IMR-90 (cell line): ENCODE measurements around the gene STRADA. TPM values are rescaled to one million over a fixed set of nuclear protein-coding genes. Genes with fewer than 3 reads are reported as not detected.

Experiments
- ATAC-seq: fragments of 200-7000 bp; cut with Tn5 transposase; 2 replicates; pipeline ENCODE4 v1.9.1; 2020; ENCODE audit warnings: low read depth, mild to moderate bottlenecking, moderate library complexity
- BruUV-seq: library from RNA; stranded (reverse); fragments of 400-500 nt; replicated peaks from 2 replicates; lab custom pipeline; 2021; lab: Mats Ljungman, UMichigan
- CTCF ChIA-PET: fragments of 300-600 bp; formaldehyde crosslinking; extraction: SDS; loops from one replicate; lab custom pipeline; 2021; ENCODE audit warnings: antibody characterized with exemption; lab: Yijun Ruan, JAX
- POLR2A ChIA-PET: fragments of 300-600 bp; sonication (Branson Sonifier 250); formaldehyde crosslinking; loops from one replicate; lab custom pipeline; 2022; ENCODE audit warnings: antibody characterized with exemption; ENCODE audit not compliant: unreplicated experiment; lab: Charles Lee
- DNase-seq: peaks from one replicate; pipeline ENCODE4 v3.0.0; 2013
- H2AFZ ChIP-seq: replicated peaks from 2 replicates; pipeline ENCODE3; 2013; ENCODE audit warnings: low read length, mild to moderate bottlenecking; ENCODE audit not compliant: poor library complexity
- H2AK5ac ChIP-seq: 2 replicates; pipeline ENCODE4 v1.6.1; 2013; ENCODE audit warnings: low read depth, low read length, inconsistent platforms
- H2AK9ac ChIP-seq: replicated peaks from 2 replicates; pipeline ENCODE3; 2013; ENCODE audit warnings: mild to moderate bottlenecking, low read depth, low read length, moderate library complexity; ENCODE audit not compliant: poor library complexity
- H2BK120ac ChIP-seq: 2 replicates; pipeline ENCODE4 v1.6.1; 2013; ENCODE audit warnings: low read depth, low read length, inconsistent platforms
- H2BK15ac ChIP-seq: 3 replicates; pipeline ENCODE4 v1.6.1; 2013; ENCODE audit warnings: low read depth, low read length, inconsistent platforms
- H2BK20ac ChIP-seq: 2 replicates; pipeline ENCODE4 v1.6.1; 2013; ENCODE audit warnings: low read depth, mild to moderate bottlenecking, inconsistent platforms, low read length, moderate library complexity
- H2BK5ac ChIP-seq: 2 replicates; pipeline ENCODE4 v1.6.1; 2013; ENCODE audit warnings: mild to moderate bottlenecking, low read depth, low read length, inconsistent platforms; ENCODE audit not compliant: poor library complexity, severe bottlenecking
- H3K14ac ChIP-seq: replicated peaks from 2 replicates; pipeline ENCODE4 v1.6.1; 2013; ENCODE audit warnings: low read depth, low read length, inconsistent platforms
- H3K18ac ChIP-seq: 2 replicates; pipeline ENCODE4 v1.6.1; 2013; ENCODE audit warnings: low read depth, low read length, control low read depth
- H3K23ac ChIP-seq: 2 replicates; pipeline ENCODE4 v1.6.1; 2013; ENCODE audit warnings: low read depth, low read length, inconsistent platforms
- H3K27ac ChIP-seq: 2 replicates; pipeline ENCODE4 v1.5.1; 2013; ENCODE audit warnings: mild to moderate bottlenecking, control low read depth, low read length; ENCODE audit not compliant: insufficient read depth
- H3K27me3 ChIP-seq: 2 replicates; pipeline ENCODE4 v1.6.1; 2013; ENCODE audit warnings: low read length; ENCODE audit not compliant: control insufficient read depth, insufficient read depth
- H3K36me3 ChIP-seq: 2 replicates; pipeline ENCODE4 v1.6.1; 2013; ENCODE audit warnings: low read length, mixed read lengths; ENCODE audit not compliant: control insufficient read depth, insufficient read depth
- H3K4ac ChIP-seq: 2 replicates; pipeline ENCODE4 v1.6.1; 2013; ENCODE audit warnings: low read depth, low read length, inconsistent platforms
- H3K4me1 ChIP-seq: 2 replicates; pipeline ENCODE4 v1.6.1; 2013; ENCODE audit warnings: low read length, mixed read lengths; ENCODE audit not compliant: control insufficient read depth, insufficient read depth
- H3K4me2 ChIP-seq: 2 replicates; pipeline ENCODE4 v1.6.1; 2013; ENCODE audit warnings: low read depth, mild to moderate bottlenecking, control low read depth, low read length, moderate library complexity
- H3K4me3 ChIP-seq: 2 replicates; pipeline ENCODE4 v1.5.1; 2013; ENCODE audit warnings: low read depth, mild to moderate bottlenecking, control low read depth, low read length, moderate library complexity; ENCODE audit not compliant: insufficient read depth
- H3K56ac ChIP-seq: 2 replicates; pipeline ENCODE4 v1.6.1; 2013; ENCODE audit warnings: low read length, inconsistent platforms; ENCODE audit not compliant: insufficient read depth; ENCODE audit errors: extremely low read depth
- H3K79me1 ChIP-seq, 2 experiments: 2 replicates each; pipeline ENCODE4 v1.6.1; 2013; ENCODE audit warnings: low read length in 2 of 2, inconsistent platforms in 1 of 2, low read depth in 1 of 2
- H3K9ac ChIP-seq: 2 replicates; pipeline ENCODE4 v1.6.1; 2013; ENCODE audit warnings: low read depth, low read length, control low read depth
- H3K9me1 ChIP-seq: 2 replicates; pipeline ENCODE4 v1.6.1; 2013; ENCODE audit warnings: low read length, inconsistent platforms; ENCODE audit not compliant: insufficient read depth
- H3K9me3 ChIP-seq: 2 replicates; pipeline ENCODE4 v1.6.1; 2013; ENCODE audit warnings: low read length; ENCODE audit not compliant: control insufficient read depth, insufficient read depth
- H4K20me1 ChIP-seq: 2 replicates; pipeline ENCODE4 v1.6.1; 2013; ENCODE audit warnings: low read length, inconsistent platforms; ENCODE audit not compliant: insufficient read depth
- H4K5ac ChIP-seq: 2 replicates; pipeline ENCODE4 v1.6.1; 2013; ENCODE audit warnings: mild to moderate bottlenecking, low read depth, low read length, control low read depth
- H4K8ac ChIP-seq, 2 experiments: 2 replicates each; pipeline ENCODE4 v1.6.1; 2013; ENCODE audit warnings: low read depth in 2 of 2, low read length in 2 of 2, control low read depth in 1 of 2, inconsistent platforms in 1 of 2
- H4K91ac ChIP-seq: 2 replicates; pipeline ENCODE4 v1.6.1; 2013; ENCODE audit warnings: low read depth, low read length, inconsistent platforms; ENCODE audit not compliant: insufficient read depth
- NFE2L2 ChIP-seq: fragments of 150-350 bp; IDR thresholded peaks from 2 replicates; pipeline ENCODE4 v1.6.1; 2016; ENCODE audit warnings: low read depth, mild to moderate bottlenecking, low read length
- WGBS, 2 experiments: methylation state at CpG; one replicate each; pipeline versions ENCODE4 v1.1.5 to v1.1.7; 2013; ENCODE audit warnings: missing lambda C conversion rate in 2 of 2; ENCODE audit not compliant: insufficient read length in 1 of 2; ENCODE audit errors: extremely low coverage in 2 of 2; 5-methylcytosine and 5-hydroxymethylcytosine counted together
- dilution Hi-C: fragments of 300-500 bp; cut with HindIII; formaldehyde crosslinking; loops from one replicate; pipeline ENCODE4 v1.14.3; 2018; ENCODE audit warnings: low sequenced_read_pairs; ENCODE audit not compliant: unreplicated experiment
- in situ Hi-C: fragments of 300-500 bp; cut with MboI; formaldehyde crosslinking; loops from 3 replicates; pipeline ENCODE4 v1.14.3; 2019; ENCODE audit warnings: low sequenced_read_pairs, inconsistent platforms, mixed read lengths
- intact Hi-C: fragments of 100-400 bp; cut with micrococcal nuclease; formaldehyde crosslinking; loops from 2 replicates; pipeline ENCODE4 v1.10.0; 2022
- polyA plus RNA-seq, 3 experiments: library from polyadenylated mRNA; depleted of rRNA; stranded (reverse); fragments of >200 nt; gene quantifications; 2 replicates each; pipeline ENCODE4 v1.2.3, GENCODE V29; 2012; ENCODE audit warnings: low replicate concordance in 1 of 3
- total RNA-seq: library from RNA; depleted of rRNA; stranded (reverse); fragments of >200 nt; gene quantifications from 2 replicates; pipeline ENCODE4 v1.2.3, GENCODE V29; 2012

The STRADA gene
- total and polyA plus RNA-seq, 2 of the 4 experiments (the other 2 are of a cell fraction), result 19.9 to 30.9 TPM

GRCh38 chr17:63688396-63689020, 53.1 kb downstream of the STRADA start:
- Histone ChIP-seq H3K4me1 (no peaks in the 10 kb centered on the region), H3K79me1 (no peaks in the 10 kb centered on the region; a peak in 1 of 4 replicates), H3K9me3 (no peaks in the 10 kb centered on the region), H3K36me3 (peaks cover 46% of the 10 kb centered on the region), H3K27ac (no peak overlapping the region), H4K20me1 (no peaks in the 10 kb centered on the region; the same call in 1 of the 2 replicates), H4K91ac (no peak overlapping the region), H2BK15ac (no peak overlapping the region), H3K4me2 (no peak overlapping the region), H3K4me3 (no peak overlapping the region), H3K9ac (no peak overlapping the region), H3K14ac (no peak overlapping the region), H2AK5ac (no peak overlapping the region), H2BK20ac (no peak overlapping the region), H3K23ac (no peak overlapping the region), H4K5ac (no peak overlapping the region), H2BK5ac (no peak overlapping the region), H3K18ac (no peak overlapping the region), H3K56ac (no peak overlapping the region), H4K8ac (no peak overlapping the region), H2AFZ (no peak overlapping the region), H2AK9ac (no peak overlapping the region), H3K9me1 (peaks cover 6% of the 10 kb centered on the region; the same call in 1 of the 2 replicates), H3K4ac (no peak overlapping the region), H2BK120ac (no peak overlapping the region), H3K27me3 (no peaks in the 10 kb centered on the region)
- TF ChIP-seq NFE2L2, result no peak
- dilution Hi-C loops, result no loop called here
- CTCF ChIA-PET, result no interaction called here
- ATAC-seq (no peak), DNase-seq (no peak)
- 80% methylated on average over 1 of the region's 12 CpGs; no CpG with 5 or more reads in 1 of the 2 experiments for WGBS, 2 experiments
- POLR2A ChIA-PET, result no interaction called here
- no TSS peak for BruUV-seq
- intact Hi-C loops, result loop anchor here (10.0 kb wide), 1 partner anchor 46 kb away; no protein-coding TSS in a partner anchor
- in situ Hi-C loops, result no loop called here
